Measurements from ENCODE around the gene BNC2. TPM values are rescaled to one million over a fixed set of nuclear protein-coding genes. Genes with fewer than 3 reads are reported as not detected.

BNC2 gene
- total RNA-seq, 2 experiments from 2014 or later = not detected

DNA sequence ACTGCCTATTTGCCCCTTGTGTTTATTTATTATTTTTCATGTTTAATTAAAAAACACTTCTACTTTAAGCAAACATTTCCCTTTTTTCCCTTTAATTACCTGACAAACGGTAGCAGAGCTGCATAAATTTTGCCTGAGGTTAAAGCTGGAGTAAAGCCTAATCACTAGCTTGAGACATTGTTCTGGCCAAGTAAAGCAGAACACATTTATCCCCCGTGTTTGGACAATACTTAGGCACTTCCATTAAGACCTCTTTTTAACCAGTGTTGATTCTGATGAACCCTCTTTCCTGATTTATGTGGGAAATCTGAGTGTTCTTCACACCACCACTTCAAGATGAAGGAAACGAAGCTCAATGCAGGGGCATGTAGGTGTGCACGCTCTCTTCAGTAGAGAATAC is 54.5 kb downstream of the BNC2 start:
- no peaks in the 10 kb centered on the region for H3K4me1 ChIP-seq (ENCODE audit: insufficient read depth, low read length)
- H3K27ac Mint-ChIP-seq = no peak overlapping the region
- H3K27me3 ChIP-seq (ENCODE audit: control insufficient read depth in 1 of 2, insufficient read depth in 2 of 2, low read length in 2 of 2) = no peaks in the 10 kb centered on the region
- POLR2A ChIA-PET = no interaction called here
- H3K36me3 Mint-ChIP-seq (ENCODE audit: low read depth) = no peaks in the 10 kb centered on the region
- H3K4me3 Mint-ChIP-seq = no peak overlapping the region
- DNase-seq = no peak
- intact Hi-C loops (cut with DNase I, micrococcal nuclease) = no loop called here
- CTCF ChIA-PET = no interaction called here
- no peak for ATAC-seq (ENCODE audit: poor library complexity)
- H3K27ac ChIP-seq (ENCODE audit: low read depth in 1 of 2, low read length in 2 of 2) = no peak overlapping the region
- no peaks in the 10 kb centered on the region for H3K36me3 ChIP-seq (ENCODE audit: insufficient read depth, low read length)
- H3K27me3 Mint-ChIP-seq = no peaks in the 10 kb centered on the region
- no peak overlapping the region for H3K4me3 ChIP-seq (ENCODE audit: low read length)
- H3K9me3 ChIP-seq (ENCODE audit: control insufficient read depth in 1 of 2, insufficient read depth in 1 of 2, low read length in 2 of 2) = peaks cover 8 to 23% of the 10 kb centered on the region in 2 experiments
- H3K9me3 Mint-ChIP-seq = peaks cover 4% of the 10 kb centered on the region
- no peaks in the 10 kb centered on the region for H3K4me1 Mint-ChIP-seq (ENCODE audit: low read depth)
- TF ChIP-seq CTCF (IDR thresholded peaks at IDR 0.05) = no peak

DNA sequence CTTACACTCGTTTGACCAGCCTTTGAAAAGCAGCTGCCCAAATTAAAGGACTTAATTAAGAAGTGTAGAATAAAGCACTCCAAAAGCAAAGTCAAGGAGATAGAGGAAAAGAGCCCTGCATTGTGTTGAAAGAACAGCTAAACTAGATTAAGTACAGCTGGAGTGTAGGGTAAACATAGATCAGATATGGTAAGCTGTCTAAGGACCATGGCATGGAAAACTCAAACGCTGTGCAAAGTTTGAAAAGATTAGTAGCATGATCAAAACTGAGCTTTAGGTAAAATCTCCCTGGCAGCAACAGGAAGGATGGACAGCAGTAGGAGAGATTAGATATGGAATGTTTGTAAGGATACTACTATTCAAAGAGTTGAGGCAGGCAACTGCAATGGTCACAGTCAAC is 55.4 kb downstream of the BNC2 start:
- no peaks in the 10 kb centered on the region for H3K4me1 Mint-ChIP-seq (ENCODE audit: low read depth)
- no peak overlapping the region for H3K27ac Mint-ChIP-seq
- Histone ChIP-seq H3K27me3 (ENCODE audit: control insufficient read depth in 1 of 2, insufficient read depth in 2 of 2, low read length in 2 of 2) (no peaks in the 10 kb centered on the region), H3K9me3 (ENCODE audit: control insufficient read depth in 1 of 2, insufficient read depth in 1 of 2, low read length in 2 of 2) (peaks cover 8 to 23% of the 10 kb centered on the region in 2 experiments), H3K36me3 (ENCODE audit: insufficient read depth, low read length) (no peaks in the 10 kb centered on the region), H3K27ac (ENCODE audit: low read depth in 1 of 2, low read length in 2 of 2) (no peak overlapping the region), H3K4me3 (ENCODE audit: low read length) (no peak overlapping the region), H3K4me1 (ENCODE audit: insufficient read depth, low read length) (no peaks in the 10 kb centered on the region)
- ChIA-PET CTCF (no interaction called here), POLR2A (no interaction called here)
- no peak for DNase-seq
- H3K36me3 Mint-ChIP-seq (ENCODE audit: low read depth) = no peaks in the 10 kb centered on the region
- H3K27me3 Mint-ChIP-seq = no peaks in the 10 kb centered on the region
- no peak overlapping the region for H3K4me3 Mint-ChIP-seq
- TF ChIP-seq CTCF (IDR thresholded peaks at IDR 0.05) = no peak
- peaks cover 4% of the 10 kb centered on the region for H3K9me3 Mint-ChIP-seq
- intact Hi-C loops (cut with DNase I, micrococcal nuclease) = no loop called here
- ATAC-seq (ENCODE audit: poor library complexity) = no peak

DNA sequence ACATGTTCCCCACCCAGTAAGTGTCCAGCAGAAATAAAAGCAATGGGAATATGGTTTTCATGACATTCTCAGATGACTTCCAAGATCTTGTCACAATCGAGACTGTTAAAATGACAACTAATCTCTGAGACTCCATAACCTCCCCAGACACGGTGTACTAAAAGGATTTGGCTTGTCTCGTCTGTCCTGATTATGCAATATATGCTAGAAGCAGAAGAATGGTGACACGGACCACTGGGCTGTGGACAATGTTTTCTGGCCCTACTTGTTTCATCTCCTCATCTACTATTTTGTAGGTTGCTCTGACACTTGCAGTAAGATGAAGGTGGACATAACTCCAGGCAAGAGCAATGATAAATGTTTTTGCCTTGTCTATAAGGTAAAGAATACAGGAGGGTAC is 56.6 kb downstream of the BNC2 start:
- Mint-ChIP-seq H3K27me3 (no peaks in the 10 kb centered on the region), H3K4me3 (no peak overlapping the region), H3K4me1 (ENCODE audit: low read depth) (no peaks in the 10 kb centered on the region), H3K27ac (no peak overlapping the region), H3K36me3 (ENCODE audit: low read depth) (no peaks in the 10 kb centered on the region), H3K9me3 (peaks cover 4% of the 10 kb centered on the region)
- TF ChIP-seq CTCF (IDR thresholded peaks at IDR 0.05) = no peak
- ATAC-seq (ENCODE audit: poor library complexity) (no peak), DNase-seq (no peak)
- no peak overlapping the region for H3K4me3 ChIP-seq (ENCODE audit: low read length)
- H3K4me1 ChIP-seq (ENCODE audit: insufficient read depth, low read length) = no peaks in the 10 kb centered on the region
- CTCF ChIA-PET = no interaction called here
- H3K9me3 ChIP-seq (ENCODE audit: control insufficient read depth in 1 of 2, insufficient read depth in 1 of 2, low read length in 2 of 2) = peaks cover 8 to 22% of the 10 kb centered on the region in 2 experiments
- no peaks in the 10 kb centered on the region for H3K27me3 ChIP-seq (ENCODE audit: control insufficient read depth in 1 of 2, insufficient read depth in 2 of 2, low read length in 2 of 2)
- no peaks in the 10 kb centered on the region for H3K36me3 ChIP-seq (ENCODE audit: insufficient read depth, low read length)
- intact Hi-C loops (cut with DNase I, micrococcal nuclease) = no loop called here
- POLR2A ChIA-PET = no interaction called here
- H3K27ac ChIP-seq (ENCODE audit: low read depth in 1 of 2, low read length in 2 of 2) = no peak overlapping the region
